GM12801 (cell line): Measurements from ENCODE around the gene SLC22A23.

ENCODE experiments used
- TF ChIP-seq, protein P1 (sequence below): IDR thresholded peaks from one replicate; pipeline ENCODE4 v1.5.1; 2011; ENCODE audit warnings: control low read depth; ENCODE audit not compliant: insufficient read length; ENCODE audit errors: extremely low read depth

SLC22A23 gene

DNA sequence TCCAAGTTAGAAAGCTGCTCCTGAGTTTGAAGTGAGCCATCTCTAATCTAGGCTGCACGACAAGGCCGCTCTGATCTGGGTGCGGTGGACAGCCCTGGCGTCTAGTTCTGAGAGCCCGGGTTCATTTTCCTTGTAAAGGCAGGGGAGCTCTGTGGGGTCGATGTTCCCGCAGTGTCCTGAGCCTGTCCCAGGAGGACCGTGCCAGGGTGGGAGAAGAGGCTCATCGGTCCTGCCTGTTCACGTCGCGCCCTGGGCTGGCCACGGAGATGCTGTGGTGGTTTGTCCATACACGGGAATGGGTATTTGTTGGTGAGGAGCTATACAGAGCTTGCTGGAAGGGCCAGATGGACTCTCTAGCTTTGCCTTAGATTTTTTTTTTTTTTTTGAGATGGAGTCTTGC lies 171.1 kb downstream of the SLC22A23 start:
- TF ChIP-seq, protein P1, sequence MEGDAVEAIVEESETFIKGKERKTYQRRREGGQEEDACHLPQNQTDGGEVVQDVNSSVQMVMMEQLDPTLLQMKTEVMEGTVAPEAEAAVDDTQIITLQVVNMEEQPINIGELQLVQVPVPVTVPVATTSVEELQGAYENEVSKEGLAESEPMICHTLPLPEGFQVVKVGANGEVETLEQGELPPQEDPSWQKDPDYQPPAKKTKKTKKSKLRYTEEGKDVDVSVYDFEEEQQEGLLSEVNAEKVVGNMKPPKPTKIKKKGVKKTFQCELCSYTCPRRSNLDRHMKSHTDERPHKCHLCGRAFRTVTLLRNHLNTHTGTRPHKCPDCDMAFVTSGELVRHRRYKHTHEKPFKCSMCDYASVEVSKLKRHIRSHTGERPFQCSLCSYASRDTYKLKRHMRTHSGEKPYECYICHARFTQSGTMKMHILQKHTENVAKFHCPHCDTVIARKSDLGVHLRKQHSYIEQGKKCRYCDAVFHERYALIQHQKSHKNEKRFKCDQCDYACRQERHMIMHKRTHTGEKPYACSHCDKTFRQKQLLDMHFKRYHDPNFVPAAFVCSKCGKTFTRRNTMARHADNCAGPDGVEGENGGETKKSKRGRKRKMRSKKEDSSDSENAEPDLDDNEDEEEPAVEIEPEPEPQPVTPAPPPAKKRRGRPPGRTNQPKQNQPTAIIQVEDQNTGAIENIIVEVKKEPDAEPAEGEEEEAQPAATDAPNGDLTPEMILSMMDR = no peak

DNA sequence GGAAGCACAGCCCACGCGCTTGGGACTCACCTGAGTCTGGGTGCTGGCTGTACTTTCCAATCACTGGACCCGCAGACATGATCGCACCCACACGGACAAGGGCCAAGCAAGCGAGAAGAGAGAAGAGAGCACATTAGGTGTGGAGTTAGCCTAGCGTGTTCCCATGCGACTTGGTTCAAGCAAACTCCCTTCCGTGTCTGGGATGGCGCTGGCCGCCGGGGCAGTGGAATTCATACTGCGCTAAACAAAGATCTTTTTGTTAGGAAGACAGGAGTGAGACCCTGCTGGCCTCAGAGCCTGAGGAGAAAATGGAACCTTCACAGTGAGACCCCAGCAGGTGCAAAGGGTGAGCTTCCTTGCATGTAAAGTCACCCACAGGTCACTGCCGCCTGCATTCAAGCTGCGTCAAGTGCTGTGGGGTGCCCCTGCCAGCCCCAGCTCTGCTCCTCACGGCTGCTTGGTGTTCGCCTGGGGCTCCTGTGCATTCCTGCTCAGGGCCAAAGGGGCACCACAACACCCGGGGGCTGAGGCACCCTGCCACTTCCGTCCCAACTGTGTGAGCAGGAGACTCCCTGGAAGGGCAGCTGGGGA lies 171.7 kb downstream of the SLC22A23 start:
- TF ChIP-seq, protein P1 = no peak

DNA sequence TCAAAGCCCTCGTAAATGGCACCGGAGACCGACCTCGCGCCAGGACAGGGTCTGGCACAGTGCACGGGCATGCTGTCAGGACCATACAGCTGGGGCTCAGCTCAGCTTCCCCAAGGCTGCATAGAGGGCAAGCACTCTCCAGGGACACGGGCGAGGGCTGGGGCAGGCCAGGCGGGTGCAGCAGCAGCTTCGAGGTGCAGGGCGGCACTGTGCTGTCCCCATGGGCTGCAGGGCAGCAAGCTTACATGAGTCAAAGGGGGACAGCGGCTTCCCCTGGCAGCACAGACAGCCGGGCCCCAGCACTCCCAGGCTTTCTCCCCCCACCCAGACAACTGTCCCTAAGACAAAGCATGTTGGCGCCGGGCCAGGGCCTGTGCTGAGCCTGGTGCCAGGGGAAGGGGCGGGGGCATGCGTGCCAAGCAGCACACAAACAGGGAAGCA lies 172.4 kb downstream of the SLC22A23 start:
- TF ChIP-seq, protein P1 = no peak

DNA sequence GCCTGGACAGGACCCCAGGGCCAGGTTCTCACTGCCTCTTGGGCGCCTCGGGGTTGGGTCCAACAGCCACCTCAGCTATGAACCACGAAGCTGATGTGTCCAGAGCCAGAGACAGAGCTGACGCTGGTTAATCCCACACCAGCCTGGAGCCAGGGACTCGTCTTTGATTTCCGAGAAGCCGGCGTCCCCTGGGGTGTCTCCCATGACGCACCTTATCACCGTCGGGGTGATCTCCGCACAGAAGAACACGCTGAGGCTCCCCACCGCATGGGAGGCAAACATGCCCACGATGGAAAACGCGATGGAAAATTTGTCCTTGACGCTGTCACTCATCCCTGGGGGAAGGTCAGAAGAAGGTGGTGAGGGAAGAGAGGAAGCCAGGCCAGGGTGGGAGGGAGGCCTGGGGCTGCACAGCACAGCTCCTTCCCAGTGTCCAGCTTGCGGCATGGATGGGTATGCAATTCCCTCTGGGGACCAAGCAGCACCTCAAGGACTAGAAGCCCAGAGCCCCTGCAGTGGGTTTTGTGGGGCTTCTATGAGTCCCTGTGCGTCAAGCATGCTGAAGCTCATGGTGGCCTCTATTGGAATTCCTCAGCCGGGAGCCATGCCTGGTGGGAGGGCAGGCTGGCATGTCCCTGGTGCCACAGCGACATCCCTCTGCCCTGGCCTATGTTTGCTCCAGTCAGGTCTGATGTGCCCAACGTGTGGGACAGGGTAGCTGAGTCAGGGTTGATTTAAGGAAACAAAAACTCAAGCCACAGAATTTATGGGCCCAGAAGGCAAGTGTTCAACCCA lies 173.0 kb downstream of the SLC22A23 start:
- TF ChIP-seq, protein P1 = no peak

DNA sequence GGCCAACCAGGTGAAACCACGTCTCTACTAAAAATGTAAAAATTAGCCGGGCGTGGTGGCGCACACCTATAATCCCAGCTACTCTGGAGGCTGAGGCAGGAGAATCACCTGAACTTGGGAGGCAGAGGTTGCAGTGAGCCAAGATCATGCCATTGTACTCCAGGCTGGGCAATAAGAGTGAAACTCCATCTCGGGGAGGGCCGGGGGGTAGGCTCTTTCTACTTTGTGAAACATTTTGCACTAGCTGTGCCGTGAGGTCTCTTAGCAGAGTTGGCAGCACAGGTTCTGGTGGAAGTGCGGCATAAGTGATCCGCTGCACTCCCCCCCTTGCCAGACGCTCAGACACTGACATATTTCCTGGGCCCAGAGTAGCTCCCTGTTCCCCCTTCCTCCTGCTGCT lies 173.6 kb downstream of the SLC22A23 start:
- TF ChIP-seq, protein P1 = no peak

DNA sequence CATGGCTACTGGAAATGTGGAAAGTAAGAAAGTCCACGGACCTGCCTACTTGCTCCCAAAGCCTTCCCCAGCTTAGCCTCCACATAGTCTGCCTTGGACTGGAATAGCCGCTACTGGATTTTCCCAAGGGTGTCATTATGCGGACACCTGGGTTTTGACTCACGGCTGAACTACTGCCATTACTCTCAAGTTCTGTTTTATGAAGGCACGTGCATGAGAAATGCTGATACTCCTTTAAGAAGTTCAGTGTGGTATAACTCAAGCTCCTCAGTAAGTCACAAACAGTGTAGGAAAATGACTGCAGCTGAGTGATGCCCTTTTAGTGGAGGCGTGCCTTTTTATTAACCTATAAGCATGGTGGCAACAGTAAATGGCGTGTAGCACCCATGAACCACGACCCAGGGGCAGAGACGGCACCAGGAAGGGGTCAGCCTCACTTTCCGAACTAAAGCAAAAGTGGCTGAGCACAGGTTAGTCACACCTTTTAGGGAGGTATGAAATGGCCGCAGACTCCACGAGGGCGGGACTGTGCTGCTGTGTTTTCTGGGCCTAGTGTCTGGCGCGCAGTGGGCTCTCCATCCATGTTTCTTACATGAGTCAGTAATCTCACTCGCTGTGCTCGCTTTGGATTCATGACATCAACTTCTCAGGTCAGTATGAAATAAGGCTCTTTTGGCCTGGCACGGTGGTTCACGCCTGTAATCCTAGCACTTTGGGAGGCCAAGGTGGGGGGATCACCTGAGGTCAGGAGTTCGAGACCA lies 174.2 kb downstream of the SLC22A23 start:
- TF ChIP-seq, protein P1 = no peak
